Naive thymus-derived CD8-positive, alpha-beta T cell (primary cell): ENCODE results near the gene DDA1. TPM values are rescaled to one million over a fixed set of nuclear protein-coding genes. Genes with fewer than 3 reads are reported as not detected.

ENCODE experiments used
- ATAC-seq, 2 donors: fragments of 150-1000 bp; cut with Tn5 transposase in 1 of 2; sonication (Bioruptor Pico), chemical (Tn5 transposase) in 1 of 2; 1 replicate in 1 of 2; 2 replicates in 1 of 2; pipeline ENCODE4 v1.10.0; 2021; ENCODE audit warnings: mild to moderate bottlenecking in 2 of 2, moderate library complexity in 2 of 2
- POLR2A ChIA-PET: fragments of 350-600 bp; sonication (Branson Sonifier 250); formaldehyde crosslinking; loops from one replicate; lab custom pipeline; 2021; ENCODE audit warnings: antibody characterized with exemption; lab: Charles Lee
- DNase-seq, 10 donors: peaks; one replicate each; pipeline versions ENCODE4 v3.0.0 to v3.0.0-alpha.2; 2020 to 2022
- H3K27ac Mint-ChIP-seq, 10 donors: one replicate each; pipeline ENCODE4 v1.8.0; 2020 to 2022; ENCODE audit warnings: mild to moderate bottlenecking in 10 of 10, mixed read lengths in 10 of 10, moderate library complexity in 4 of 10, inconsistent platforms in 1 of 10
- H3K27me3 Mint-ChIP-seq, 5 donors: one replicate each; pipeline ENCODE4 v1.8.0; 2021 to 2022; ENCODE audit warnings: mixed read lengths in 5 of 5
- H3K36me3 Mint-ChIP-seq, 3 donors: one replicate each; pipeline ENCODE4 v1.8.0; 2020 to 2022; ENCODE audit warnings: mixed read lengths in 3 of 3, mild to moderate bottlenecking in 2 of 3, inconsistent platforms in 1 of 3
- H3K4me1 Mint-ChIP-seq, 4 donors: one replicate each; pipeline ENCODE4 v1.8.0; 2021 to 2022; ENCODE audit warnings: mixed read lengths in 4 of 4
- H3K4me3 Mint-ChIP-seq, 10 donors: one replicate each; pipeline ENCODE4 v1.8.0; 2020 to 2022; ENCODE audit warnings: mild to moderate bottlenecking in 10 of 10, mixed read lengths in 10 of 10, moderate library complexity in 6 of 10, inconsistent platforms in 1 of 10
- H3K9me3 Mint-ChIP-seq, 9 donors: one replicate each; pipeline ENCODE4 v1.8.0; 2020 to 2022; ENCODE audit warnings: mixed read lengths in 9 of 9, mild to moderate bottlenecking in 3 of 9, inconsistent platforms in 1 of 9, moderate library complexity in 1 of 9
- polyA plus RNA-seq, 3 donors: library from polyadenylated mRNA; unstranded; fragments of 300-500 nt; fragmentation: Illumina TruSeq; gene quantifications; one replicate each; pipeline ENCODE4 v1.2.3, GENCODE V29; 2021
- total RNA-seq, 8 experiments: library from RNA in 2 of 8; stranded (reverse) in 2 of 8; gene quantifications; one replicate each; pipeline ENCODE4 v1.2.3 and lab custom pipeline; 2021 to 2026

The DDA1 gene
- total RNA-seq (10 to 100 TPM; 31.2 to 32.2 TPM), polyA plus RNA-seq (10 to 100 TPM; 23.7 to 32.6 (median 23.9) TPM), total RNA-seq (lab: John Stamatoyannopoulos, UW) (16.2 to 45.9 (median 40.6) reads per million in 6 experiments)

- peaks cover 0 to 16% (median 0%) of the 10 kb centered on the region in 3 donors for H3K36me3 Mint-ChIP-seq
- POLR2A ChIA-PET = interaction anchor here (0.5 to 2.3 kb wide), 21 partner anchors 8 to 1799 kb away, joined by 3 to 36 read pairs (median 4); partner anchors contain the start of genes ANO8, BABAM1, HAUS8 and MVB12A
- H3K4me3 Mint-ChIP-seq = peak within 1 kb of the TSS; percentile 93 to 100 (median 98)
- peak; percentile 92 to 100 (median 99) for DNase-seq
- peak; percentile 82 to 88 for ATAC-seq
- H3K27me3 Mint-ChIP-seq = no peaks in the 10 kb centered on the region
- H3K9me3 Mint-ChIP-seq = no peaks in the 10 kb centered on the region
- H3K4me1 Mint-ChIP-seq = peaks cover 28 to 56% (median 54%) of the 10 kb centered on the region in 4 donors
- H3K27ac Mint-ChIP-seq = peak within 1 kb of the TSS; percentile 87 to 98 (median 95)
Observed at GRCh38 chr19:17309198-17309964, at the start of gene DDA1. Gene DDA1, plus strand, starts transcription at chr19:17309563. Its CDS starts 92 bp downstream, at chr19:17309655.

- POLR2A ChIA-PET = interaction anchor here (1.7 kb wide), 2 partner anchors 22 to 24 kb away, joined by 3 to 5 read pairs; partner anchors contain the start of gene ANKLE1
- DNase-seq (no peak), ATAC-seq (no peak)
- no peaks in the 10 kb centered on the region for H3K36me3 Mint-ChIP-seq
- peaks cover 0 to 1% (median 0%) of the 10 kb centered on the region in 5 donors for H3K27me3 Mint-ChIP-seq
- peaks cover 0 to 2% (median 0%) of the 10 kb centered on the region in 9 donors for H3K9me3 Mint-ChIP-seq
- no peak overlapping the region for H3K4me3 Mint-ChIP-seq
- no peak overlapping the region for H3K27ac Mint-ChIP-seq
- H3K4me1 Mint-ChIP-seq = peaks cover 6 to 12% (median 9%) of the 10 kb centered on the region in 4 donors
Observed at GRCh38 chr19:17259934-17260333, 49.4 kb upstream of the DDA1 start.

GRCh38 chr19:17260842-17261325 is 48.5 kb upstream of the DDA1 start:
- H3K27ac Mint-ChIP-seq = peak overlapping the region in 3 of 10 donors; percentile 0 to 11 (median 1)
- no peaks in the 10 kb centered on the region for H3K36me3 Mint-ChIP-seq
- peaks cover 0 to 1% (median 0%) of the 10 kb centered on the region in 5 donors for H3K27me3 Mint-ChIP-seq
- peak; percentile 75 to 92 (median 87) for DNase-seq
- ATAC-seq = peak; percentile 100
- peaks cover 0 to 2% (median 0%) of the 10 kb centered on the region in 9 donors for H3K9me3 Mint-ChIP-seq
- peaks cover 6 to 12% (median 10%) of the 10 kb centered on the region in 4 donors for H3K4me1 Mint-ChIP-seq
- H3K4me3 Mint-ChIP-seq = no peak overlapping the region
- POLR2A ChIA-PET = interaction anchor here (0.7 to 1.7 kb wide), 2 partner anchors 21 to 263 kb away, joined by 4 to 5 read pairs; partner anchors contain the start of gene ANKLE1

GRCh38 chr19:17262557-17262956 is 46.8 kb upstream of the DDA1 start:
- POLR2A ChIA-PET = interaction anchor here (0.6 kb wide), 1 partner anchor 494 kb away, joined by 3 read pairs; no protein-coding TSS in a partner anchor
- Mint-ChIP-seq H3K27ac (peak overlapping the region in 1 of 10 donors; percentile 9), H3K27me3 (peaks cover 0 to 1% (median 0%) of the 10 kb centered on the region in 5 donors), H3K36me3 (no peaks in the 10 kb centered on the region), H3K9me3 (peaks cover 0 to 2% (median 0%) of the 10 kb centered on the region in 9 donors), H3K4me1 (peaks cover 11 to 21% (median 19%) of the 10 kb centered on the region in 4 donors), H3K4me3 (no peak overlapping the region)
- ATAC-seq = no peak
- DNase-seq = no peak

GRCh38 chr19:17263712-17264640 is 45.4 kb upstream of the DDA1 start:
- no peak for DNase-seq
- POLR2A ChIA-PET = interaction anchor here (0.7 to 1.5 kb wide), 4 partner anchors 9 to 80 kb away, joined by 3 to 5 read pairs (median 4); partner anchors contain the start of gene ANKLE1
- Mint-ChIP-seq H3K36me3 (no peaks in the 10 kb centered on the region), H3K27ac (peak overlapping the region in 8 of 10 donors; percentile 23 to 82 (median 74)), H3K27me3 (peaks cover 0 to 1% (median 0%) of the 10 kb centered on the region in 5 donors), H3K9me3 (peaks cover 0 to 2% (median 0%) of the 10 kb centered on the region in 9 donors), H3K4me3 (no peak overlapping the region), H3K4me1 (peaks cover 11 to 30% (median 27%) of the 10 kb centered on the region in 4 donors)
- ATAC-seq = no peak

- Mint-ChIP-seq H3K27ac (peak within 1 kb of the TSS in 9 of 10 donors; percentile 23 to 82 (median 70)), H3K4me3 (no peak within 1 kb of the TSS), H3K27me3 (peaks cover 0 to 1% (median 0%) of the 10 kb centered on the region in 5 donors), H3K4me1 (peaks cover 11 to 30% (median 27%) of the 10 kb centered on the region in 4 donors), H3K9me3 (peaks cover 0 to 2% (median 0%) of the 10 kb centered on the region in 9 donors), H3K36me3 (peaks cover 0 to 1% (median 0%) of the 10 kb centered on the region in 3 donors)
- POLR2A ChIA-PET = interaction anchor here (0.7 to 1.5 kb wide), 4 partner anchors 10 to 80 kb away, joined by 3 to 5 read pairs (median 4); partner anchors contain the start of gene ANKLE1
- DNase-seq (no peak), ATAC-seq (no peak)
Observed at GRCh38 chr19:17264641-17264979, 44.8 kb upstream of the DDA1 start, which contains the start of gene USHBP1. Gene USHBP1, minus strand, starts transcription at chr19:17264745. Its CDS starts 446 bp downstream, at chr19:17264299.

GRCh38 chr19:17266026-17266425 is 43.3 kb upstream of the DDA1 start:
- DNase-seq = no peak
- ATAC-seq = no peak
- Mint-ChIP-seq H3K36me3 (peaks cover 0 to 15% (median under 1%) of the 10 kb centered on the region in 3 donors), H3K4me1 (peaks cover 7 to 28% (median 21%) of the 10 kb centered on the region in 4 donors), H3K4me3 (no peak overlapping the region), H3K27ac (peak overlapping the region in 3 of 10 donors; percentile 40 to 83 (median 49)), H3K27me3 (peaks cover 0 to 1% (median 0%) of the 10 kb centered on the region in 5 donors), H3K9me3 (no peaks in the 10 kb centered on the region)
- POLR2A ChIA-PET = interaction anchor here (0.6 to 3.4 kb wide), 7 partner anchors 9 to 617 kb away, joined by 3 to 20 read pairs (median 10); partner anchors contain the start of genes ANKLE1, MRPL34, MVB12A and USE1

- peak overlapping the region; percentile 68 to 90 (median 83) for H3K4me3 Mint-ChIP-seq
- H3K4me1 Mint-ChIP-seq = peaks cover 7 to 27% (median 22%) of the 10 kb centered on the region in 4 donors
- H3K36me3 Mint-ChIP-seq = peaks cover 0 to 21% (median 5%) of the 10 kb centered on the region in 3 donors
- no peaks in the 10 kb centered on the region for H3K9me3 Mint-ChIP-seq
- ATAC-seq (no peak), DNase-seq (no peak)
- POLR2A ChIA-PET = interaction anchor here (0.6 to 3.4 kb wide), 14 partner anchors 9 to 617 kb away, joined by 3 to 20 read pairs (median 6); partner anchors contain the start of genes ANKLE1, DDA1, MRPL34 and MVB12A
- H3K27ac Mint-ChIP-seq = peak overlapping the region; percentile 38 to 96 (median 76)
- H3K27me3 Mint-ChIP-seq = peaks cover 0 to 1% (median 0%) of the 10 kb centered on the region in 5 donors
Observed at GRCh38 chr19:17266589-17266974, 42.8 kb upstream of the DDA1 start.

GRCh38 chr19:17266975-17267788 is 42.2 kb upstream of the DDA1 start, which contains the start of gene BABAM1:
Gene BABAM1, plus strand, starts transcription at chr19:17267443. Its CDS starts 1,364 bp downstream, at chr19:17268807.
- Mint-ChIP-seq H3K4me3 (peak within 1 kb of the TSS; percentile 68 to 90 (median 83)), H3K4me1 (peaks cover 7 to 27% (median 22%) of the 10 kb centered on the region in 4 donors), H3K27me3 (peaks cover 0 to 1% (median 0%) of the 10 kb centered on the region in 5 donors), H3K36me3 (peaks cover 0 to 25% (median 5%) of the 10 kb centered on the region in 3 donors), H3K27ac (peak within 1 kb of the TSS; percentile 38 to 96 (median 78)), H3K9me3 (no peaks in the 10 kb centered on the region)
- peak; percentile 94 to 96 for ATAC-seq
- DNase-seq = peak; percentile 78 to 99 (median 96)
- POLR2A ChIA-PET = interaction anchor here (0.6 to 3.4 kb wide), 14 partner anchors 10 to 182 kb away, joined by 3 to 20 read pairs (median 6); partner anchors contain the start of genes ANKLE1, DDA1, MRPL34 and MVB12A

- Mint-ChIP-seq H3K4me3 (peak overlapping the region; percentile 24 to 90 (median 56)), H3K36me3 (peaks cover 0 to 34% (median 9%) of the 10 kb centered on the region in 3 donors), H3K4me1 (peaks cover 7 to 27% (median 22%) of the 10 kb centered on the region in 4 donors), H3K27ac (peak overlapping the region in 1 of 10 donors; percentile 51), H3K27me3 (peaks cover 0 to 1% (median 0%) of the 10 kb centered on the region in 5 donors), H3K9me3 (no peaks in the 10 kb centered on the region)
- no peak for DNase-seq
- no peak for ATAC-seq
- POLR2A ChIA-PET = interaction anchor here (0.7 to 3.4 kb wide), 3 partner anchors 36 to 107 kb away, joined by 3 to 17 read pairs (median 16); partner anchors contain the start of genes MRPL34 and USE1
Observed at GRCh38 chr19:17268754-17269153, 40.6 kb upstream of the DDA1 start.
